Measurements from ENCODE around the gene MACROD2. TPM values are rescaled to one million over a fixed set of nuclear protein-coding genes. Genes with fewer than 3 reads are reported as not detected.

Gene MACROD2
- total RNA-seq, 1 donor from 2014 or later = 2.5 TPM

DNA sequence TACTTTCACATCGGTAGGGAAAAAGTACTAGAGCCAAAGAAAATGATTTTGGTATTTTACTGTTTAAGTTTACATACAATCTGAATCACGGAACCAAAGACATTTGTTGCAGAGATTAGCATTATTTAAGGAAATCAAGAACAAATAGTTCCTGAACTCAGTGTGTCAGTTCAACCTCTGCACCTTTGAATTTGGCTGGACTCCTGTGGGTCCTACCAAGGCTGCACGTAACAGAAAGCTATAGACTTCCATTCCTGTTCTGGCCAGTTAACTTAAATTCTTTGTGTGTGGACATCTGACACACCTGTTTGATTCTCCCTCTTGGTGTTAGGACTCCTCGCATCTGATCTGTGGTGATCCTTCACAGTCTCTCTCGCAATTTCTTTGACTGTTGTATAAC, 69.6 kb downstream of the MACROD2 start:
- Mint-ChIP-seq H3K27ac (ENCODE audit: unreplicated experiment) (no peak overlapping the region), H3K36me3 (ENCODE audit: unreplicated experiment) (no peaks in the 10 kb centered on the region), H3K9me3 (ENCODE audit: unreplicated experiment) (no peaks in the 10 kb centered on the region), H3K4me3 (ENCODE audit: unreplicated experiment) (no peak overlapping the region), H3K4me1 (ENCODE audit: unreplicated experiment) (no peaks in the 10 kb centered on the region), H3K27me3 (ENCODE audit: unreplicated experiment) (peaks cover 11% of the 10 kb centered on the region)
- TF ChIP-seq, protein P1, sequence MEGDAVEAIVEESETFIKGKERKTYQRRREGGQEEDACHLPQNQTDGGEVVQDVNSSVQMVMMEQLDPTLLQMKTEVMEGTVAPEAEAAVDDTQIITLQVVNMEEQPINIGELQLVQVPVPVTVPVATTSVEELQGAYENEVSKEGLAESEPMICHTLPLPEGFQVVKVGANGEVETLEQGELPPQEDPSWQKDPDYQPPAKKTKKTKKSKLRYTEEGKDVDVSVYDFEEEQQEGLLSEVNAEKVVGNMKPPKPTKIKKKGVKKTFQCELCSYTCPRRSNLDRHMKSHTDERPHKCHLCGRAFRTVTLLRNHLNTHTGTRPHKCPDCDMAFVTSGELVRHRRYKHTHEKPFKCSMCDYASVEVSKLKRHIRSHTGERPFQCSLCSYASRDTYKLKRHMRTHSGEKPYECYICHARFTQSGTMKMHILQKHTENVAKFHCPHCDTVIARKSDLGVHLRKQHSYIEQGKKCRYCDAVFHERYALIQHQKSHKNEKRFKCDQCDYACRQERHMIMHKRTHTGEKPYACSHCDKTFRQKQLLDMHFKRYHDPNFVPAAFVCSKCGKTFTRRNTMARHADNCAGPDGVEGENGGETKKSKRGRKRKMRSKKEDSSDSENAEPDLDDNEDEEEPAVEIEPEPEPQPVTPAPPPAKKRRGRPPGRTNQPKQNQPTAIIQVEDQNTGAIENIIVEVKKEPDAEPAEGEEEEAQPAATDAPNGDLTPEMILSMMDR (IDR thresholded peaks at IDR 0.05) = no peak
- no peak for DNase-seq (ENCODE audit: extremely low spot score, unreplicated experiment)

DNA sequence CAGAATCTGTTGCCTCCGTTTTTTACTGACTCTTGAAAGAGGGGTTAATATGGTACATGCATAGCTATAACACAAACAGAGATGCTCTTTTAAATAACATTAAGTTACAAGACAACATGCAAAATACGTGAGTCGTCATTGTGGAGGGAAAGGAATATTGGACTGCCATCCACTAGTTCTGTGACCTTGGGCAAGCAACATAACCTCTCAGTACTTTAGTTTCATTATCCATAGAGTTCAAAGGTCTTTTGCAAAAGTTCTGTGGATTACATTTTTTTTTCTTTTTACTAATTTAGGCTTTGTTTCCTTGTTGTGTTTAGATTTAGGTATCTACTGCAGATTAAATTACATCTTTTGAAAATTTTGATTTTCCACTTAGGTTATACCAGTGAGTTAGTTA, 70.5 kb downstream of the MACROD2 start:
- TF ChIP-seq, protein P1 (IDR thresholded peaks at IDR 0.05) = no peak
- Mint-ChIP-seq H3K27ac (ENCODE audit: unreplicated experiment) (no peak overlapping the region), H3K4me1 (ENCODE audit: unreplicated experiment) (no peaks in the 10 kb centered on the region), H3K4me3 (ENCODE audit: unreplicated experiment) (no peak overlapping the region), H3K9me3 (ENCODE audit: unreplicated experiment) (no peaks in the 10 kb centered on the region), H3K36me3 (ENCODE audit: unreplicated experiment) (no peaks in the 10 kb centered on the region), H3K27me3 (ENCODE audit: unreplicated experiment) (peaks cover 9% of the 10 kb centered on the region)
- no peak for DNase-seq (ENCODE audit: extremely low spot score, unreplicated experiment)

GRCh38 chr20:14067603-14068002, 72.3 kb downstream of the MACROD2 start:
- TF ChIP-seq, protein P1 (IDR thresholded peaks at IDR 0.05) = no peak
- no peak overlapping the region for H3K4me3 Mint-ChIP-seq (ENCODE audit: unreplicated experiment)
- DNase-seq (ENCODE audit: extremely low spot score, unreplicated experiment) = no peak
- no peaks in the 10 kb centered on the region for H3K9me3 Mint-ChIP-seq (ENCODE audit: unreplicated experiment)
- H3K27ac Mint-ChIP-seq (ENCODE audit: unreplicated experiment) = no peak overlapping the region
- no peaks in the 10 kb centered on the region for H3K4me1 Mint-ChIP-seq (ENCODE audit: unreplicated experiment)
- H3K36me3 Mint-ChIP-seq (ENCODE audit: unreplicated experiment) = no peaks in the 10 kb centered on the region
- H3K27me3 Mint-ChIP-seq (ENCODE audit: unreplicated experiment) = peaks cover 3% of the 10 kb centered on the region

- Mint-ChIP-seq H3K4me3 (ENCODE audit: unreplicated experiment) (no peak overlapping the region), H3K27ac (ENCODE audit: unreplicated experiment) (no peak overlapping the region), H3K9me3 (ENCODE audit: unreplicated experiment) (no peaks in the 10 kb centered on the region), H3K36me3 (ENCODE audit: unreplicated experiment) (no peaks in the 10 kb centered on the region), H3K4me1 (ENCODE audit: unreplicated experiment) (no peaks in the 10 kb centered on the region), H3K27me3 (ENCODE audit: unreplicated experiment) (no peaks in the 10 kb centered on the region)
- TF ChIP-seq, protein P1 (IDR thresholded peaks at IDR 0.05) = no peak
- no peak for DNase-seq (ENCODE audit: extremely low spot score, unreplicated experiment)
Measured at GRCh38 chr20:14069796-14070195, 74.5 kb downstream of the MACROD2 start.

- Mint-ChIP-seq H3K36me3 (ENCODE audit: unreplicated experiment) (no peaks in the 10 kb centered on the region), H3K27ac (ENCODE audit: unreplicated experiment) (no peak overlapping the region), H3K9me3 (ENCODE audit: unreplicated experiment) (no peaks in the 10 kb centered on the region), H3K4me1 (ENCODE audit: unreplicated experiment) (no peaks in the 10 kb centered on the region), H3K27me3 (ENCODE audit: unreplicated experiment) (no peaks in the 10 kb centered on the region), H3K4me3 (ENCODE audit: unreplicated experiment) (no peak overlapping the region)
- TF ChIP-seq, protein P1 (IDR thresholded peaks at IDR 0.05) = no peak
- DNase-seq (ENCODE audit: extremely low spot score, unreplicated experiment) = no peak
Measured at GRCh38 chr20:14093652-14094051, 98.3 kb downstream of the MACROD2 start.

All from osteocyte (in vitro differentiated cells).